RWPE2 (cell line): ENCODE measurements around the gene SCRN3.
A peak's percentile ranks its signal among the peaks of the same experiment; 100 is the strongest.

Experiments used
- ATAC-seq: fragments of 200-7000 bp; cut with Tn5 transposase; 3 replicates; pipeline ENCODE4 v1.9.1; 2021; ENCODE audit warnings: low read depth
- DNase-seq: peaks from one replicate; pipeline ENCODE4 v3.0.0-alpha.2; 2020; ENCODE audit warnings: low spot score
- H3K27ac ChIP-seq: fragments of 450-650 bp; 2 replicates; pipeline ENCODE4 v1.5.1; 2017; ENCODE audit warnings: mild to moderate bottlenecking; ENCODE audit not compliant: poor library complexity, severe bottlenecking
- H3K27me3 ChIP-seq: fragments of 250-450 bp; sonication (Bioruptor Pico); 2 replicates; pipeline ENCODE4 v1.5.1; 2021; ENCODE audit warnings: mild to moderate bottlenecking, moderate library complexity; ENCODE audit not compliant: insufficient read depth, poor library complexity, severe bottlenecking
- H3K36me3 ChIP-seq: fragments of 250-450 bp; sonication (Bioruptor Pico); 2 replicates; pipeline ENCODE4 v1.5.1; 2020; ENCODE audit warnings: low read depth, mild to moderate bottlenecking, moderate library complexity
- H3K4me1 ChIP-seq: fragments of 250-450 bp; sonication (Bioruptor Pico); 2 replicates; pipeline ENCODE4 v1.5.1; 2021; ENCODE audit warnings: mild to moderate bottlenecking, moderate library complexity; ENCODE audit not compliant: insufficient read depth, poor library complexity, severe bottlenecking
- H3K4me3 ChIP-seq: fragments of 250-450 bp; sonication (Bioruptor Pico); 2 replicates; pipeline ENCODE4 v1.5.1; 2021; ENCODE audit warnings: mild to moderate bottlenecking, moderate library complexity; ENCODE audit not compliant: severe bottlenecking
- H3K9me3 ChIP-seq: fragments of 250-450 bp; sonication (Bioruptor Pico); 2 replicates; pipeline ENCODE4 v1.5.1; 2021; ENCODE audit warnings: mild to moderate bottlenecking, moderate library complexity; ENCODE audit not compliant: severe bottlenecking
- CTCF ChIP-seq: fragments of 450-650 bp; IDR thresholded peaks from one replicate; pipeline ENCODE4 v1.5.1; 2017; ENCODE audit warnings: mild to moderate bottlenecking, moderate library complexity; ENCODE audit not compliant: poor library complexity, severe bottlenecking

The SCRN3 gene, protein sequence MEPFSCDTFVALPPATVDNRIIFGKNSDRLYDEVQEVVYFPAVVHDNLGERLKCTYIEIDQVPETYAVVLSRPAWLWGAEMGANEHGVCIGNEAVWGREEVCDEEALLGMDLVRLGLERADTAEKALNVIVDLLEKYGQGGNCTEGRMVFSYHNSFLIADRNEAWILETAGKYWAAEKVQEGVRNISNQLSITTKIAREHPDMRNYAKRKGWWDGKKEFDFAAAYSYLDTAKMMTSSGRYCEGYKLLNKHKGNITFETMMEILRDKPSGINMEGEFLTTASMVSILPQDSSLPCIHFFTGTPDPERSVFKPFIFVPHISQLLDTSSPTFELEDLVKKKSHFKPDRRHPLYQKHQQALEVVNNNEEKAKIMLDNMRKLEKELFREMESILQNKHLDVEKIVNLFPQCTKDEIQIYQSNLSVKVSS

GRCh38 chr2:174395284-174395968, at the start of gene SCRN3:
Gene SCRN3, plus strand, starts transcription at chr2:174395730. Its CDS starts 2,554 bp downstream, at chr2:174398284.
- TF ChIP-seq CTCF: no peak
- Histone ChIP-seq H3K4me3 (peak within 1 kb of the TSS; percentile 55), H3K27ac (peak within 1 kb of the TSS; percentile 30), H3K4me1 (peaks cover 11% of the 10 kb centered on the region), H3K36me3 (peaks cover 27% of the 10 kb centered on the region), H3K9me3 (no peaks in the 10 kb centered on the region), H3K27me3 (no peaks in the 10 kb centered on the region)
- ATAC-seq (peak; percentile 88), DNase-seq (peak; percentile 74)

GRCh38 chr2:174350018-174350417, 45.5 kb upstream of the SCRN3 start:
- DNase-seq: no peak

DNA sequence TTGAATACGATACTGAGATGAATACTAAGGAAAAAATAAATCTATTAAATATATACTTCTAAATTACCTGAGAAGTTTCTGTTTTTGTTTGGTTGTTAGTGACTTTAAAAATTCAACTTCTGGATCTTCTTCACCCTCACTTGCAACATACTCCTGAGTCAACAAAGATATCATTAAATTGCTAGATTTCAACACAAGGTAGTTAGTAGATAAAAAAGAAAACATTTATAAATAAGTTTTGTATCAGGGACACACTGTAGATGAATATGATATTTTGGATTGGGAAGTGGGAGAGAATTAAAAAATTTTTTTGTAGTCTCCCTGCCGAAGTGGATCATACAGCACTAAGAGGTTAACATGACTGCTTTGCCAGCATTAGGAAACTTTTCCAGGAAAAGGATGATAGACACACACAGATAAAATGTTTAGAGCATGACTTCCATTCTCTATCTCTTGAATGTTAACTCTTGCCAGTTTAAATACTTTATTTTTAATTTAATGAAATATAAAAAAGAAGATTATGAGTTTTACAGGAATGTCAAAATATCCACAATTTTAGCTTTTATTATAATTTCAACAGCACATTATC, 44.8 kb upstream of the SCRN3 start:
- no peak overlapping the region for H3K4me3 ChIP-seq
- H3K27ac ChIP-seq: no peak overlapping the region
- ATAC-seq (no peak), DNase-seq (no peak)
- peaks cover 16% of the 10 kb centered on the region for H3K36me3 ChIP-seq
- no peaks in the 10 kb centered on the region for H3K4me1 ChIP-seq
- no peaks in the 10 kb centered on the region for H3K9me3 ChIP-seq
- no peak for TF ChIP-seq CTCF
- no peaks in the 10 kb centered on the region for H3K27me3 ChIP-seq

More at GRCh38 chr2:174350018-174350417, 45.5 kb upstream of the SCRN3 start:
- H3K4me3 ChIP-seq: no peak overlapping the region
- peaks cover 16% of the 10 kb centered on the region for H3K36me3 ChIP-seq
- ATAC-seq: peak; percentile 38; the same call in 1 of the 3 replicates
- H3K27ac ChIP-seq: no peak overlapping the region
- peak; percentile 66 for TF ChIP-seq CTCF
- no peaks in the 10 kb centered on the region for H3K9me3 ChIP-seq
- no peaks in the 10 kb centered on the region for H3K27me3 ChIP-seq
- H3K4me1 ChIP-seq: no peaks in the 10 kb centered on the region

DNA sequence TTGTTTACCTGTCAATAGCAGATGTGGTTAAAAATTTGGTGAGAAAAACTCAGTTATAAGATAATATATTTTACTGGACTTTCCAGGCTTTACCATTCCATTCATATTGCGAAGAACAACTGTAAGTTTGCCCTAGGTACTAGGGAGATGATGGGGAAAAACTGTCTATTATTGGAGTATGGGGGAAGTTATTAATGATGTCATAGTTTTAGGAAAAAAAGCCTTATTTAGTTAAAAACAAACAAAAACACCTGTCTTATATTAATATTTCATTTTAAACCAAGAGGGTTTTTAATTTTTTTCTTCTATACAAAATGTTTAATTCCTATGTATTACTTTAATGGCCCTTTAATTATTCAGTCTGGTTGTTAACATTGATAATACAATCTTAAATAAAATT, 42.5 kb upstream of the SCRN3 start:
- no peaks in the 10 kb centered on the region for H3K9me3 ChIP-seq
- peaks cover 15% of the 10 kb centered on the region for H3K36me3 ChIP-seq
- no peaks in the 10 kb centered on the region for H3K27me3 ChIP-seq
- no peak for ATAC-seq
- no peak for DNase-seq
- no peaks in the 10 kb centered on the region for H3K4me1 ChIP-seq
- no peak for TF ChIP-seq CTCF
- H3K27ac ChIP-seq: no peak overlapping the region
- no peak overlapping the region for H3K4me3 ChIP-seq
